K562 (cell line): ENCODE measurements around the gene TFRC. TPM values are rescaled to one million over a fixed set of nuclear protein-coding genes. Genes with fewer than 3 reads are reported as not detected.

ENCODE experiments used
- ATF3 ChIP-seq, 2 experiments: fragments of 450-650 bp in 1 of 2; sonication (generic) in 1 of 2; formaldehyde crosslinking in 1 of 2; IDR thresholded peaks in 1 of 2; conservative IDR thresholded peaks in 1 of 2; 2 replicates each; pipeline versions ENCODE4 v1.6.1 to v1.8.1; 2016 to 2023; ENCODE audit warnings: mild to moderate bottlenecking in 2 of 2, moderate library complexity in 2 of 2, inconsistent platforms in 1 of 2, missing genetic modification reagents in 1 of 2
- C11orf30 ChIP-seq: fragments of 450-650 bp; IDR thresholded peaks from 2 replicates; pipeline ENCODE4 v1.6.1; 2016; ENCODE audit warnings: low read depth, mild to moderate bottlenecking
- CREB1 ChIP-seq, 2 experiments: sonication (generic) in 1 of 2; formaldehyde crosslinking in 1 of 2; IDR thresholded peaks; 2 replicates each; pipeline versions ENCODE4 v1.6.1 to v1.8.0; 2012 to 2022; ENCODE audit warnings: inconsistent platforms in 1 of 2, mild to moderate bottlenecking in 1 of 2, missing genetic modification reagents in 1 of 2, moderate library complexity in 1 of 2
- DDX20 ChIP-seq: fragments of 450-650 bp; IDR thresholded peaks from 2 replicates; pipeline ENCODE4 v1.6.1; 2016; ENCODE audit warnings: missing genetic modification characterization, low read depth, mild to moderate bottlenecking, missing compliant biosample characterization, moderate library complexity
- DMBX1 ChIP-seq: fragments of 250-450 bp; sonication (Bioruptor Pico); IDR thresholded peaks from 2 replicates; pipeline ENCODE4 v1.8.0; 2022; ENCODE audit warnings: inconsistent platforms, mild to moderate bottlenecking, moderate library complexity, borderline replicate concordance
- DPF2 ChIP-seq: fragments of 450-650 bp; IDR thresholded peaks from 2 replicates; pipeline ENCODE4 v1.6.1; 2016
- GMEB1 ChIP-seq: fragments of 250-450 bp; sonication (Bioruptor Pico); IDR thresholded peaks from 2 replicates; pipeline ENCODE4 v1.4.0; 2020; ENCODE audit warnings: mild to moderate bottlenecking
- HNRNPLL ChIP-seq: fragments of 200-400 bp; formaldehyde crosslinking; IDR thresholded peaks from 2 replicates; pipeline ENCODE4 v1.6.1; 2017; ENCODE audit warnings: low read length, low read depth, mild to moderate bottlenecking; ENCODE audit not compliant: poor library complexity, severe bottlenecking
- KLF13 ChIP-seq: fragments of 450-650 bp; IDR thresholded peaks from 2 replicates; pipeline ENCODE4 v1.6.1; 2016; ENCODE audit warnings: missing genetic modification characterization, low read depth, mild to moderate bottlenecking, missing compliant biosample characterization, moderate library complexity, borderline replicate concordance
- MAX ChIP-seq: sonication (generic); formaldehyde crosslinking; IDR thresholded peaks from 2 replicates; pipeline ENCODE4 v1.9.0; 2022; ENCODE audit warnings: mild to moderate bottlenecking, missing genetic modification reagents
- POLR3A ChIP-seq: IDR thresholded peaks from 2 replicates; pipeline ENCODE4 v1.6.1; 2011; ENCODE audit warnings: borderline replicate concordance, mild to moderate bottlenecking, moderate library complexity; ENCODE audit not compliant: insufficient read length, insufficient read depth; ENCODE audit errors: extremely low read depth
- TRIM25 ChIP-seq: fragments of 450-650 bp; IDR thresholded peaks from 2 replicates; pipeline ENCODE4 v1.7.0; 2016; ENCODE audit warnings: borderline replicate concordance
- XRCC4 ChIP-seq: IDR thresholded peaks from one replicate; pipeline ENCODE4 v1.6.1; 2011; ENCODE audit not compliant: insufficient read depth, insufficient read length; ENCODE audit errors: extremely low read depth
- YY1 ChIP-seq, 3 experiments: IDR thresholded peaks; 2 replicates each; pipeline ENCODE4 v1.6.1; 2011; ENCODE audit warnings: low read length in 2 of 3, mild to moderate bottlenecking in 2 of 3, moderate library complexity in 2 of 3, borderline replicate concordance in 1 of 3, control low read depth in 1 of 3, low read depth in 1 of 3; ENCODE audit not compliant: insufficient read depth in 3 of 3, insufficient replicate concordance in 2 of 3, control insufficient read depth in 1 of 3, insufficient read length in 1 of 3; ENCODE audit errors: extremely low read depth in 1 of 3
- ZBTB5 ChIP-seq: fragments of 450-650 bp; IDR thresholded peaks from 2 replicates; pipeline ENCODE4 v1.6.1; 2017; ENCODE audit warnings: antibody characterized with exemption
- ZNF143 ChIP-seq: sonication (generic); formaldehyde crosslinking; IDR thresholded peaks from 2 replicates; pipeline ENCODE4 v1.9.0; 2022; ENCODE audit warnings: mild to moderate bottlenecking, missing genetic modification reagents
- ZNF146 ChIP-seq: IDR thresholded peaks from one replicate; pipeline ENCODE4 v1.6.1; 2018; ENCODE audit warnings: missing compliant biosample characterization; ENCODE audit not compliant: unreplicated experiment
- ZNF165 ChIP-seq: fragments of 250-450 bp; sonication (Bioruptor Pico); IDR thresholded peaks from 2 replicates; pipeline ENCODE4 v1.4.0; 2020; ENCODE audit warnings: borderline replicate concordance
- polyA plus RNA-seq, 8 experiments: library from polyadenylated mRNA; depleted of rRNA in 4 of 8; stranded (reverse) in 5 of 8; unstranded in 3 of 8; fragments of >200 nt; fragmentation: Nextera tagmentation in 2 of 8; fragmentation: Illumina TruSeq in 1 of 8; extraction: Ambion mirVana in 2 of 8; extraction: Trizol in 1 of 8; gene quantifications; 2 replicates each; pipeline versions ENCODE4 v1.2.1 to v1.2.3, GENCODE V29; 2011 to 2014; ENCODE audit warnings: inconsistent platforms in 1 of 8, missing spikeins in 1 of 8
- total RNA-seq, 7 experiments: library from RNA; depleted of rRNA in 6 of 7; stranded (reverse); fragments of >200 nt in 6 of 7; fragmentation: Illumina TruSeq in 2 of 7; extraction: Trizol in 2 of 7; gene quantifications; 2 replicates each; pipeline versions ENCODE4 v1.2.1 to v1.2.3, GENCODE V29; 2011 to 2021; ENCODE audit warnings: low replicate concordance in 1 of 7

The TFRC gene
- total and polyA plus RNA-seq, 9 of the 15 experiments (the other 6 are each of a cell fraction or from before 2014, with no cell fraction given), result 149 to 679 (median 332) TPM

- TF ChIP-seq KLF13 (tag) (peak; percentile 99), XRCC4 (no peak), ZBTB5 (no peak), C11orf30 (no peak), GMEB1 (CRISPR knock-in tag) (peak; percentile 83), DMBX1 (peak; percentile 5; the same call in 1 of the 2 replicates), ZNF165 (CRISPR knock-in tag) (no peak), DDX20 (no peak), CREB1 (IDR thresholded peaks at IDR 0.05) (peak; percentile 93), CREB1 (CRISPR knock-in tag; IDR thresholded peaks at IDR 0.05) (peak; percentile 92), POLR3A (no peak), ATF3 (IDR thresholded peaks at IDR 0.05) (no peak), ATF3 (CRISPR knock-in tag; conservative IDR thresholded peaks at IDR 0.05) (no peak), HNRNPLL (peak; percentile 72), DPF2 (peak; percentile 31; the same call in 1 of the 2 replicates), TRIM25 (no peak), YY1 (IDR thresholded peaks at IDR 0.05; ENCODE audit: borderline replicate concordance in 1 of 3, control insufficient read depth in 1 of 3, extremely low read depth in 1 of 3, insufficient read depth in 3 of 3, insufficient read length in 1 of 3, insufficient replicate concordance in 2 of 3, low read depth in 1 of 3, low read length in 2 of 3) (peak in 2 of 3 experiments; percentile 87 to 89), MAX (peak; percentile 76), ZNF146 (CRISPR knock-in tag) (peak; percentile 8), ZNF143 (CRISPR knock-in tag) (no peak)
Observed at GRCh38 chr3:196081834-196082618, at the start of gene TFRC (continued).
